Astrocyte of the spinal cord (primary cell): ENCODE results near the gene AMOTL1.

ENCODE experiments used
- DNase-seq: peaks from one replicate; pipeline ENCODE4 v3.0.0; 2011; ENCODE audit warnings: low read depth, low spot score
- H3K4me3 ChIP-seq: 2 replicates; pipeline ENCODE4 v1.5.1; 2011; ENCODE audit warnings: low read depth, mild to moderate bottlenecking, low read length, moderate library complexity
- in situ Hi-C: cut with HindIII; loops from 2 replicates; pipeline ENCODE4 v1.10.0; 2017; ENCODE audit warnings: low sequenced_read_pairs
- TF ChIP-seq, protein P1 (sequence below): IDR thresholded peaks from 2 replicates; pipeline ENCODE4 v1.5.1; 2012; ENCODE audit warnings: low read depth, mild to moderate bottlenecking, low read length, inconsistent platforms

The AMOTL1 gene

DNA sequence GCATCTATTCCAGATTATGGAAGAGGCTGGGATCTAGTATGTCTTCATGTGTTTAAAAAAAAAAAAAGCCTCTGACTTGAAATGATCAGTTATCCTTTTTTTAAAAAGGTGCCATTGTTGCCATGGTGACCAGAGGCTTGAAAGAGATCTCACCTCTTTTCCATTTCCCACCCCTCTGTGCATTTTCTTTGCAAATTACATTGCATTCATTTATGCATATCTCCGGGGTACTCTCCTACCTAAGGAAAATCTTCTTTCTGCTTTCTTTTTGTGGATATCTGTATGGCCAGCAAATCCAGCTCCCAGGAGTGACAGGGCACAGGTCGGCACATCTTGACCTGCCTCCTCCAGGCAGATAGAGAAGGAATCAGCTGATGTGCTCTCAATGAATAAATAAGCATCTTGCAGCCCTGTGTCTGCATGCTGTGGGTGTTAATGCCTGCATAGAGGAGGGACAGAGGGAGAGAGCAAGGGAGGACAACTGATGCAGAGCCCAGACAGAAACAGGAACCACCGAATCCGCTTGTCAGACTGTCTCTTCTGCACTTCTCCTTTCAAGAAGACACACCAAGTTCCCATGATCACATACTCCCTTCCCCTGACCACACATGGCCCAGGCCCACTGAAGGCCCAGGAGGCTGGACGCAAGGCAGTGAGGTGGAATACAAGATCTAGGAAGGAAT lies 154.3 kb downstream of the AMOTL1 start:
- in situ Hi-C loops = no loop called here
- TF ChIP-seq, protein P1, sequence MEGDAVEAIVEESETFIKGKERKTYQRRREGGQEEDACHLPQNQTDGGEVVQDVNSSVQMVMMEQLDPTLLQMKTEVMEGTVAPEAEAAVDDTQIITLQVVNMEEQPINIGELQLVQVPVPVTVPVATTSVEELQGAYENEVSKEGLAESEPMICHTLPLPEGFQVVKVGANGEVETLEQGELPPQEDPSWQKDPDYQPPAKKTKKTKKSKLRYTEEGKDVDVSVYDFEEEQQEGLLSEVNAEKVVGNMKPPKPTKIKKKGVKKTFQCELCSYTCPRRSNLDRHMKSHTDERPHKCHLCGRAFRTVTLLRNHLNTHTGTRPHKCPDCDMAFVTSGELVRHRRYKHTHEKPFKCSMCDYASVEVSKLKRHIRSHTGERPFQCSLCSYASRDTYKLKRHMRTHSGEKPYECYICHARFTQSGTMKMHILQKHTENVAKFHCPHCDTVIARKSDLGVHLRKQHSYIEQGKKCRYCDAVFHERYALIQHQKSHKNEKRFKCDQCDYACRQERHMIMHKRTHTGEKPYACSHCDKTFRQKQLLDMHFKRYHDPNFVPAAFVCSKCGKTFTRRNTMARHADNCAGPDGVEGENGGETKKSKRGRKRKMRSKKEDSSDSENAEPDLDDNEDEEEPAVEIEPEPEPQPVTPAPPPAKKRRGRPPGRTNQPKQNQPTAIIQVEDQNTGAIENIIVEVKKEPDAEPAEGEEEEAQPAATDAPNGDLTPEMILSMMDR = no peak
- H3K4me3 ChIP-seq = no peak overlapping the region
- DNase-seq = no peak

DNA sequence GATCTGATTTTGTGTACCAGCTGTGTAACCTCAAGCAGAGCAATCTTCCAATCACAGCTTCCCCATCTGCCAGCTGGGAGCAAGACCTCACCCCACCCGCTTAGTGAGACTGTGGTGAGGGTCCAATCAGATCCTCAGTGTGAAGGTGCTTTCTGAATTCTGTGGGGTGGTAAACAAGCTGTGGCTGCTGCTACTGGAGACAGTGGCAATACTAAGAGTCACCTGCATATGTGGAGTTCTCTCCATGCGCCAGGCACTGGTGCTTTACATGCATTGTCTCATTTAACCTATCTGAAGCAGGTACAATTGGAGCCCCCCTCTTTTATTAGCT lies 154.8 kb downstream of the AMOTL1 start:
- no peak overlapping the region for H3K4me3 ChIP-seq
- DNase-seq = no peak
- TF ChIP-seq, protein P1 = no peak
- in situ Hi-C loops = no loop called here

DNA sequence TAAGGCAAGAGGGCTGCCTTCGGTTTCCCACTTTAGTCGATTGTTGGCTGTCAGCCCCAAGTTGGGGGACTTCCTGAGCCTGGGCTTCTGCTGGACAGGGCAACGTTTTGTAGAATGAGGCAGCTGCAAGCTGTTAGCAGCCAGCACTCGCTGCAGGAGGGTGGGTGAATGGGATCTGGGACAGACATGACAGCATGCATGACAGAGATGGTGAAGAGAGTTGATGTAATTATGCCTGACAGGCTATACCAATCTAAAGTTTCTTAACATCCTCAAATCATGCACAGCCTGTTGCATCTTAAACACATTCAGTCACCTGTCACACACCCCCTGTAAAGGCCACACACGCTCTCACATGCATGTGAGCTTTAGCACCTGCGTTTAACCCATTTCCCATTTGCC lies 156.0 kb downstream of the AMOTL1 start:
- no peak overlapping the region for H3K4me3 ChIP-seq
- in situ Hi-C loops = no loop called here
- no peak for DNase-seq
- TF ChIP-seq, protein P1 = no peak

DNA sequence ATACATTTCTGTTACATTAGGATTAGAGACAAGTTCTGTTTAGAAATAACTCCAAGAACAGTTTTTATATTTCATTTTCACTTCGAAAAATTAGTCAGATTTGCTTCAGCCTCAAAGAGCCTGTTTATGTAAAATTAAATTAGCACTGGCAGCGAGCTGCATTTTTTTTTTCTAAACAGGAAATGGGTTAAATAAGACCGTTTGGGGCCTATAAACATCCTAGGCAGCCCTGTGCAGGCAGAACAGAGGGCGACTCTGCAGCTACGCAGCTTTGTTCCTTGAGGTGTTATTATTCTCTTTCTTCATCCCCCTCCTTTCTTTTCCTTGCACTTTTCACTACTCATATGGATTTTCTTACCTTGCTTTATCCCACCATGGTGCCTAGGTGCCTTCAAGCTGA lies 156.5 kb downstream of the AMOTL1 start:
- TF ChIP-seq, protein P1 = no peak
- no peak overlapping the region for H3K4me3 ChIP-seq
- in situ Hi-C loops = no loop called here
- DNase-seq = no peak

DNA sequence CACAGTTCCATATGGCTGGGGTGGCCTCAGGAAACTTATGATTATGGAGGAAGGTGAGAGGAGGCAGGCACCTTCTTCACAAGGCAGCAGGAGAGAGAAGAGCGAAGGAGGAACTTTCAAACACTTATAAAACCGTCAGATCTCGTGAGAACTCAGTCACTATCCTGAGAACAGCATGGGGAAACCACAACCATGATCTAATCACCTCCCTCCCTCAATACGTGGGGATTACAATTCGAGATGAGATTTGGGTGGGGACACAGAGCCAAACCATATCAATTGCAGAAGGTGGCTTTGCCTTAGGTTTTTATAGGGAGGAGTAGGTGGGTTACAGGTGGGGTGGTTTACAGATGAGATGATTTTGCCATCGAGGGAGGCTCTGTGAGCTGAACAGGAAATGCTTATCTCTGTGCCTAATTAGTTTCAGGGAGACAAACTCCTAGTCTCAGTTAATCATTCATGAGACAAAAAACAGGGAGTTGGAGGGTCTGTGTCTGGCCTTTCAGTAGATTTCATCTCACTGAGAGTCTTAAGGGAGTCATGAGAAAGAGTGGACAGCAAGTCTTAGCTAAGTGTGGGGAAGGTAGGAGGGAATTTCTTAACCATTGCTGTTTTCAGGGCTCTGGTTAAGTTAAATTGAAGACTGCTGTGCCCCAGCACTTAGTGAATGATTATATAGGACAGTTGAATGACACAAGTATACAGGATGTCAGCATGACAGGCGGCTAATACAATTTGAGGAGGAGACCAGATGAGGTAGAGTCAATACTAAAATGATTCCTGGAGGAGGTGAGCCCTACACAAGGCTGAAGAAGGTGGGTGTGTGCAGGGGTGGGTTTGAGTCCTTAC lies 157.5 kb downstream of the AMOTL1 start:
- in situ Hi-C loops = no loop called here
- no peak overlapping the region for H3K4me3 ChIP-seq
- TF ChIP-seq, protein P1 = no peak
- no peak for DNase-seq

DNA sequence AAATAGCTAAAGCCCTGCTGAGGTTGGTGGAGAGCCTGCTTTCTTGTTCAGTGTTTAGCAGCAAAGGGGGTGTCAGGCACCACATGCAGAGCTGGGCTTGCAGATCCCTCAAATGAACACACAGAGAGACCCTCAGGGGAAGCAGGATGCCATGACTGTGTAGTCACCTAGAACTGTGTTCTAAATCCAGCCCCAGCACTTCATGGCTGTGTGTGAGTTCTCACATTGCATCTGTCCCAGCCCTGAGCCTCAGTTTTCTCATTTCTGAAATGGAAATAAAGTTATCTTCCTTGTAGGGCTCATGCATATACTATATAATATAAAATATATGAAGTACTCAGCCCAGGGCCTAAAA lies 158.1 kb downstream of the AMOTL1 start:
- in situ Hi-C loops = no loop called here
- DNase-seq = no peak
- no peak overlapping the region for H3K4me3 ChIP-seq
- TF ChIP-seq, protein P1 = no peak
